Stimulated activated CD4-positive, alpha-beta T cell treated with anti-CD3 and anti-CD28 coated beads, Interleukin-15, amount 100 ng/mL, for 48 hours (primary cell): ENCODE results near the gene FNDC1.

Experiments
- DNase-seq, 2 donors: peaks; one replicate each; pipeline ENCODE4 v3.0.0-alpha.2; 2020; ENCODE audit warnings: low read depth in 2 of 2

Gene FNDC1

DNA sequence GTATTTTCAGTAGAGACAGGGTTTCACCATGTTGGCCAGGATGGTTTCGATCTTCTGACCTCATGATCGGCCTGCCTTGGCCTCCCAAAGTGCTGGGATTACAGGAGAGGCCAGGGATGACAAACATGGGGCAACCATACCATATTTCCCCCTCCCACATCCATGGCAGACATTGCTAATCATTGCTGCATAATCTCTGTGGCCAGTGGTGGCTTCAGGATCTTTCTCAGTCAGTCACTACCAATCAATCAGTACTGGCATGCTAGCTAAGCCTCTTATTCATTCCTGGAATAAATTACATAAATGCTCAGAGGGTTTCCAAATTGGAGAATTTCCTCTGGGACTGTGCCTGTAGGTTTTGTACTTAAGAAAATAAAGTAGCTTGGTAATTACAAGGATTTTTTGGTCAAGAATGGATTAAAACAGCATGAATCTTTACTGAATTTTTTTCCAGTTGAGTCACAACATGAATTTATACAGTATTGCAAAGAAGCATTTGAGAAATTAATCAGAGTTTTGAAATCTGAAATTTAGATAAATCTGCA lies 138.1 kb downstream of the FNDC1 start:
- DNase-seq = no peak

GRCh38 chr6:159308198-159308597 lies 139.0 kb downstream of the FNDC1 start:
- no peak for DNase-seq

- DNase-seq = no peak
These were observed 140.5 kb downstream of the FNDC1 start for GRCh38 chr6:159309723-159310122.

DNA sequence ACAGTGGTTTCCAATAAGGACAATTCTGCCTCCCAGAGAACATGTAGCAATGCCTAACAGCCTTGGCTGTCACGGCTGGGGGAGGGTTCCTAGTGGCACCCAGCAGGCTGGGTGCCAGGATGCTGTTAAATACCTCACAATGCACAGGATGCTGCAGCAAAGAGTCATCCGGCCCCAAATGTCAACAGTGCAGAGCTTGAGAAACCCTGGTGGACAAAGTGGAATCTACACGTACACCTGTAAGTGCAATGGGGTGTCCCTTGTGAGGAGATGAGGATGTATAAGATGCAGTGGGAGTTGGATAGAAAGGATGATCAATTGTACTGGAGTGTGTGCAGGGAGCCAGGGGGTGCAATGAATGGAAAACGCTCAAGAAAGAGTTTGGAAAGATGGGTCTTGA lies 142.4 kb downstream of the FNDC1 start:
- no peak for DNase-seq

GRCh38 chr6:159312206-159312605 lies 143.0 kb downstream of the FNDC1 start:
- DNase-seq = no peak

DNA sequence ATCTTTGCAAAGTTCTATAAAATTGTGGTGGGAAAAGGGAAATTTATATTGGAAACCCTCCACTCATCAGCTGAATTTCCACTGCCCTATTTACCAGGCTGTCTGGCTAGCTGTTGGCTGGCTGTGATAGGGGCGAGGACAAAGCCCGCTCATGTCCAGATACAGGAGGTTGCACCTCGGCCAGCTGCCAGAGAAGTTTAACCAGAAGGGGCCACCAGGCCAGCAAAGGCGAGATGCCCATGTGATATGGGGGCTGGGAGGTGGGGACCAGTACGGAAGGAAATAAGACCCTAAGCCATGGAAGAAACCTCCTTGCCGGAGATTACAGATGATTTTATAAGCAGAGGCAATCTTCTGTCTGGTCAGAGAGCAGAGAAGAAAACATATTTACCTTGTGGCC lies 143.8 kb downstream of the FNDC1 start:
- no peak for DNase-seq

- DNase-seq = no peak
These were observed 146.4 kb downstream of the FNDC1 start for GRCh38 chr6:159315562-159315961.

DNA sequence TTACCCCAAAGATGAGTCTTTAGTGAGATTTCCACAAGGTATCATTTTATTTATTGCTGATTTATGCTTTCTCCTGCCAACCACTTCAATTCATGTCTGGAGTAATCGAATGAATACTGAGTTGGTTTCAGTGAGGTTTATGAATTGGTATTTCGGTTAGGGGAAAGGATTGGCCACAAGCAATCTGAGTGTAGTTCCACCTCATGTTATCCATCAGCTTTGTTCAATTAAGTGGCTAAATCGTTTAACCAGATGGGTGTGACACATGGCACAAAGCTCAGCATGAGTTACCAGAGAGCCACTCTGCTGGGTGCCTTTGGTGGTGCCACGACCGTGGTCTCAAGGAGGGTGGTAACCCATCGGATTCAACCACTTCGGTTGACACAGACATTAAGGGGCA lies 148.2 kb downstream of the FNDC1 start:
- no peak for DNase-seq

GRCh38 chr6:159321267-159321666 lies 152.1 kb downstream of the FNDC1 start:
- no peak for DNase-seq
